H1 (cell line): ENCODE data around the gene MAGEC3. TPM values are rescaled to one million over a fixed set of nuclear protein-coding genes. Genes with fewer than 3 reads are reported as not detected.

Experiments used
- CTCF ChIA-PET: fragments of 300-600 bp; sonication (Branson Sonifier 250); formaldehyde crosslinking; loops from one replicate; lab custom pipeline; 2021; ENCODE audit not compliant: partially characterized antibody; lab: Charles Lee
- POLR2A ChIA-PET: fragments of 300-600 bp; sonication (Branson Sonifier 250); formaldehyde crosslinking; loops from one replicate; lab custom pipeline; 2021; ENCODE audit warnings: inconsistent platforms; ENCODE audit not compliant: partially characterized antibody; lab: Charles Lee
- DNase-seq, 2 experiments: peaks; one replicate each; pipeline versions ENCODE4 v3.0.0 to v3.0.0-alpha.2; 2010 to 2022; ENCODE audit warnings: low spot score in 2 of 2, low read depth in 1 of 2, mixed read lengths in 1 of 2
- FAIRE-seq: peaks from 2 replicates; lab custom pipeline; 2011; peaks lifted over from hg19 to GRCh38; lab: Jason Lieb, UNC
- H2AFZ ChIP-seq: 2 replicates; pipeline ENCODE4 v1.8.1; 2012; ENCODE audit warnings: low read length, inconsistent platforms
- H2AK5ac ChIP-seq: 2 replicates; pipeline ENCODE4 v1.6.1; 2013; ENCODE audit warnings: low read depth, low read length
- H2BK120ac ChIP-seq: replicated peaks from 2 replicates; pipeline ENCODE3; 2013; ENCODE audit warnings: low read depth, low read length, inconsistent platforms
- H2BK12ac ChIP-seq: 2 replicates; pipeline ENCODE4 v1.6.1; 2013; ENCODE audit warnings: low read depth, low read length
- H2BK15ac ChIP-seq: 2 replicates; pipeline ENCODE4 v1.6.1; 2013; ENCODE audit warnings: low read length
- H2BK20ac ChIP-seq: 2 replicates; pipeline ENCODE4 v1.6.1; 2013; ENCODE audit warnings: low read length
- H2BK5ac ChIP-seq: 2 replicates; pipeline ENCODE4 v1.6.1; 2013; ENCODE audit warnings: low read depth, low read length
- H3K14ac ChIP-seq: 2 replicates; pipeline ENCODE4 v1.6.1; 2013; ENCODE audit warnings: inconsistent platforms; ENCODE audit not compliant: insufficient read length
- H3K18ac ChIP-seq: 2 replicates; pipeline ENCODE4 v1.6.1; 2013; ENCODE audit warnings: low read length; ENCODE audit errors: extremely low read depth
- H3K23ac ChIP-seq: 2 replicates; pipeline ENCODE4 v1.6.1; 2013; ENCODE audit warnings: inconsistent platforms; ENCODE audit not compliant: insufficient read length
- H3K23me2 ChIP-seq: 2 replicates; pipeline ENCODE4 v1.6.1; 2013; ENCODE audit warnings: low read depth, low read length
- H3K27ac ChIP-seq: 2 replicates; pipeline ENCODE4 v1.6.1; 2011; ENCODE audit warnings: low read depth, low read length, inconsistent platforms
- H3K27me3 ChIP-seq, 4 experiments: replicated peaks in 1 of 4; 1 replicate in 1 of 4; 2 replicates in 3 of 4; pipeline versions ENCODE4 v1.6.1 to v1.8.1; 2011 to 2013; ENCODE audit warnings: low read length in 3 of 4, mild to moderate bottlenecking in 3 of 4, inconsistent platforms in 2 of 4, mixed read lengths in 2 of 4, moderate library complexity in 1 of 4; ENCODE audit not compliant: control insufficient read depth in 3 of 4, insufficient read depth in 3 of 4; ENCODE audit errors: extremely low read depth in 1 of 4
- H3K36me3 ChIP-seq, 4 experiments: 2 replicates each; pipeline versions ENCODE4 v1.6.1 to v1.8.1; 2011 to 2013; ENCODE audit warnings: mild to moderate bottlenecking in 4 of 4, low read length in 3 of 4, moderate library complexity in 2 of 4, control low read depth in 1 of 4, inconsistent platforms in 1 of 4; ENCODE audit not compliant: insufficient read depth in 4 of 4, control insufficient read depth in 2 of 4
- H3K4ac ChIP-seq: replicated peaks from 2 replicates; pipeline ENCODE3; 2013; ENCODE audit warnings: low read length, low read depth, mixed read lengths, inconsistent platforms; ENCODE audit not compliant: insufficient read length
- H3K4me1 ChIP-seq, 4 experiments: replicated peaks in 1 of 4; 1 replicate in 1 of 4; 2 replicates in 3 of 4; pipeline versions ENCODE4 v1.6.1 to v1.8.1; 2011 to 2013; ENCODE audit warnings: low read length in 3 of 4, inconsistent platforms in 2 of 4, mixed read lengths in 1 of 4; ENCODE audit not compliant: insufficient read depth in 4 of 4, control insufficient read depth in 3 of 4
- H3K4me2 ChIP-seq, 2 experiments: 2 replicates each; pipeline versions ENCODE4 v1.6.1 to v1.8.1; 2011 to 2013; ENCODE audit warnings: low read depth in 2 of 2, low read length in 2 of 2, control low read depth in 1 of 2, inconsistent platforms in 1 of 2, mild to moderate bottlenecking in 1 of 2; ENCODE audit not compliant: insufficient read depth in 1 of 2
- H3K4me3 ChIP-seq, 4 experiments: fragments of 200-600, 300-600 bp in 1 of 4; sonication (generic), shearing (Covaris generic), sonication (Bioruptor Twin) in 1 of 4; 2 replicates each; pipeline versions ENCODE4 v1.5.1 to v1.8.1; 2011 to 2016; ENCODE audit warnings: low read length in 4 of 4, low read depth in 3 of 4, control low read depth in 2 of 4, inconsistent platforms in 2 of 4, mild to moderate bottlenecking in 2 of 4, mixed read lengths in 1 of 4, moderate library complexity in 1 of 4; ENCODE audit not compliant: insufficient read depth in 2 of 4; ENCODE audit errors: extremely low read depth in 1 of 4
- H3K56ac ChIP-seq: replicated peaks from 2 replicates; pipeline ENCODE3; 2013; ENCODE audit warnings: low read depth, mild to moderate bottlenecking, mixed read lengths, low read length, inconsistent platforms; ENCODE audit not compliant: insufficient read length
- H3K79me1 ChIP-seq: 2 replicates; pipeline ENCODE4 v1.6.1; 2013; ENCODE audit warnings: low read depth, low read length, control low read depth
- H3K79me2 ChIP-seq, 2 experiments: 2 replicates each; pipeline versions ENCODE4 v1.6.1 to v1.8.1; 2012 to 2013; ENCODE audit warnings: low read length in 2 of 2, mild to moderate bottlenecking in 2 of 2, inconsistent platforms in 1 of 2; ENCODE audit not compliant: insufficient read depth in 2 of 2, control insufficient read depth in 1 of 2
- H3K9ac ChIP-seq, 4 experiments: replicated peaks in 1 of 4; 1 replicate in 1 of 4; 2 replicates in 3 of 4; pipeline versions ENCODE4 v1.6.1 to v1.8.1; 2011 to 2013; ENCODE audit warnings: low read depth in 3 of 4, low read length in 3 of 4, control low read depth in 2 of 4, mild to moderate bottlenecking in 2 of 4, moderate library complexity in 2 of 4, inconsistent platforms in 1 of 4; ENCODE audit errors: extremely low read depth in 1 of 4
- H3K9me3 ChIP-seq, 2 experiments: 2 replicates each; pipeline versions ENCODE4 v1.6.1 to v1.8.1; 2012 to 2013; ENCODE audit warnings: mild to moderate bottlenecking in 2 of 2, moderate library complexity in 2 of 2, control low read depth in 1 of 2, inconsistent platforms in 1 of 2, low read depth in 1 of 2, low read length in 1 of 2, mixed read lengths in 1 of 2; ENCODE audit not compliant: insufficient read depth in 2 of 2
- H4K20me1 ChIP-seq, 2 experiments: replicated peaks in 1 of 2; 2 replicates each; pipeline versions ENCODE3 to v1.8.1; 2011 to 2013; ENCODE audit warnings: inconsistent platforms in 2 of 2, low read length in 2 of 2, mild to moderate bottlenecking in 1 of 2; ENCODE audit not compliant: insufficient read depth in 2 of 2, control insufficient read depth in 1 of 2
- H4K5ac ChIP-seq: 2 replicates; pipeline ENCODE4 v1.6.1; 2013; ENCODE audit warnings: low read length, low read depth, mixed read lengths, inconsistent platforms; ENCODE audit not compliant: insufficient read length
- H4K8ac ChIP-seq: 2 replicates; pipeline ENCODE4 v1.8.0; 2013; ENCODE audit warnings: mild to moderate bottlenecking, moderate library complexity, low read length, inconsistent platforms; ENCODE audit not compliant: insufficient read depth; ENCODE audit errors: extremely low read depth
- H4K91ac ChIP-seq: replicated peaks from 2 replicates; pipeline ENCODE3; 2013; ENCODE audit warnings: low read length, mixed read lengths, inconsistent platforms; ENCODE audit not compliant: insufficient read length
- CTCF ChIP-seq, 3 experiments: IDR thresholded peaks; 1 replicate in 2 of 3; 2 replicates in 1 of 3; pipeline versions ENCODE4 v1.5.1 to v1.6.1; 2011; ENCODE audit warnings: low read length in 3 of 3, mild to moderate bottlenecking in 3 of 3, inconsistent platforms in 2 of 3, low read depth in 1 of 3, moderate library complexity in 1 of 3; ENCODE audit not compliant: insufficient read depth in 1 of 3; ENCODE audit errors: control extremely low read depth in 1 of 3
- EGR1 ChIP-seq: IDR thresholded peaks from 2 replicates; pipeline ENCODE4 v1.6.1; 2011; ENCODE audit warnings: low read depth, low read length, borderline replicate concordance
- JUN ChIP-seq: IDR thresholded peaks from 2 replicates; pipeline ENCODE4 v1.6.1; 2011; ENCODE audit warnings: low read depth, mild to moderate bottlenecking, improper control_type of control experiment, low read length
- RBBP5 ChIP-seq: IDR thresholded peaks from 2 replicates; pipeline ENCODE4 v1.7.1; 2012; ENCODE audit warnings: low read depth, mild to moderate bottlenecking, inconsistent platforms, low read length, moderate library complexity, borderline replicate concordance
- SP2 ChIP-seq: IDR thresholded peaks from 2 replicates; pipeline ENCODE4 v1.6.1; 2012; ENCODE audit warnings: mild to moderate bottlenecking, low read length, inconsistent platforms
- WGBS, 2 experiments: shearing (Covaris generic) in 1 of 2; methylation state at CpG; one replicate each; pipeline versions ENCODE4 v1.1.6 to v1.1.7; 2013 to 2015; ENCODE audit warnings: low lambda C conversion rate in 2 of 2, mixed read lengths in 2 of 2, inconsistent platforms in 1 of 2, low coverage in 1 of 2, missing lambda C conversion rate in 1 of 2; ENCODE audit not compliant: insufficient replicate concordance in 2 of 2, insufficient coverage in 1 of 2, insufficient read length in 1 of 2; ENCODE audit errors: extremely low coverage in 1 of 2, missing lambda C conversion rate in 1 of 2; 5-methylcytosine and 5-hydroxymethylcytosine counted together
- polyA plus RNA-seq, 7 experiments: library from polyadenylated mRNA; depleted of rRNA in 3 of 7; stranded (reverse) in 5 of 7; unstranded in 2 of 7; fragments of >200 nt in 5 of 7; fragments of 200-250 nt in 2 of 7; gene quantifications; 1 replicate in 5 of 7; 2 replicates in 1 of 7; 4 replicates in 1 of 7; pipeline versions ENCODE4 v1.2.1 to v1.2.3, GENCODE V29; 2011 to 2013; ENCODE audit warnings: missing spikeins in 2 of 7, mixed read lengths in 2 of 7
- total RNA-seq: library from RNA; stranded (reverse); fragmentation: NEBNext Ultra II Directional; extraction: Animal tissue kit (Norgen Biotek cat#: 25700); gene quantifications from 2 replicates; pipeline ENCODE4 v1.2.1, GENCODE V29; 2021

The MAGEC3 gene
- total and polyA plus RNA-seq, 2 of the 8 experiments (the other 6 are each of a cell fraction or from before 2014, with no cell fraction given) = not detected

DNA sequence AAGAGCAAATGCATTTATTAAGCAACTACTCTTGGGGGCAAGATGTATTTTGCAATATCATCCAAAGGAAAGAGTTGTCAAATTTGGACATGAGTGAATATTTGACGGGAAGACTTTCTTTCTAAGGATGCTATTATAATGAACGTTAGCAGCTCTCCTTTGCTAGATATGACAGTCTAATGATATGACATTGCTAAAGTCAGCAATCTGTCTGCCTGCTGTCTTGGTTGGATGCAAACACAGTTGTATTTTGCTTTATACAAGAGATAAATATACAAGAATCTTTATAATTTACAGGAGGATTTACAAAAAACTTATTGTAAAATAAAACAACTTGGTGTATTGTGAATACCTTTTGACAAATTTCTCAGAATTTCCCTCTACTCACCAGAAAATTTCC is 103.1 kb downstream of the MAGEC3 start:
- CTCF ChIA-PET = no interaction called here
- Histone ChIP-seq H4K5ac (no peak overlapping the region), H4K91ac (no peak overlapping the region), H3K4me3 (no peak overlapping the region), H3K56ac (no peak overlapping the region), H3K4me2 (no peak overlapping the region), H3K4ac (no peak overlapping the region), H3K9ac (no peak overlapping the region), H3K4me1 (no peaks in the 10 kb centered on the region), H3K14ac (no peak overlapping the region), H3K79me2 (no peaks in the 10 kb centered on the region), H2AK5ac (no peak overlapping the region), H2AFZ (no peak overlapping the region), H3K79me1 (no peaks in the 10 kb centered on the region), H3K36me3 (no peaks in the 10 kb centered on the region), H2BK5ac (no peak overlapping the region), H3K27me3 (no peaks in the 10 kb centered on the region), H3K9me3 (no peaks in the 10 kb centered on the region), H2BK120ac (no peak overlapping the region), H2BK20ac (no peak overlapping the region), H4K20me1 (no peaks in the 10 kb centered on the region), H3K23me2 (no peaks in the 10 kb centered on the region), H2BK12ac (no peak overlapping the region), H3K18ac (no peak overlapping the region), H3K23ac (no peak overlapping the region), H2BK15ac (no peak overlapping the region), H4K8ac (no peak overlapping the region), H3K27ac (no peak overlapping the region)
- POLR2A ChIA-PET = no interaction called here
- no peak for TF ChIP-seq CTCF (IDR thresholded peaks at IDR 0.05; ENCODE audit: control extremely low read depth in 1 of 3, insufficient read depth in 1 of 3, low read depth in 1 of 3, low read length in 3 of 3)
- no peak for TF ChIP-seq RBBP5
- TF ChIP-seq JUN = no peak
- no peak for TF ChIP-seq SP2
- TF ChIP-seq EGR1 = no peak
- no peak for DNase-seq
- FAIRE-seq = no peak
- WGBS, 2 experiments = 95% methylated on average over 2 of the region's 2 CpGs; no CpG with 5 or more reads in 1 of the 2 experiments
